HG03280 (cell line): ENCODE measurements around the gene SLC22A23.

Source experiments
- ATAC-seq: cut with Tn5 transposase; IDR thresholded peaks from one replicate; pipeline ENCODE4 v1.9.1; 2021; ENCODE audit warnings: mild to moderate bottlenecking, moderate library complexity; ENCODE audit not compliant: unreplicated experiment

The SLC22A23 gene

DNA sequence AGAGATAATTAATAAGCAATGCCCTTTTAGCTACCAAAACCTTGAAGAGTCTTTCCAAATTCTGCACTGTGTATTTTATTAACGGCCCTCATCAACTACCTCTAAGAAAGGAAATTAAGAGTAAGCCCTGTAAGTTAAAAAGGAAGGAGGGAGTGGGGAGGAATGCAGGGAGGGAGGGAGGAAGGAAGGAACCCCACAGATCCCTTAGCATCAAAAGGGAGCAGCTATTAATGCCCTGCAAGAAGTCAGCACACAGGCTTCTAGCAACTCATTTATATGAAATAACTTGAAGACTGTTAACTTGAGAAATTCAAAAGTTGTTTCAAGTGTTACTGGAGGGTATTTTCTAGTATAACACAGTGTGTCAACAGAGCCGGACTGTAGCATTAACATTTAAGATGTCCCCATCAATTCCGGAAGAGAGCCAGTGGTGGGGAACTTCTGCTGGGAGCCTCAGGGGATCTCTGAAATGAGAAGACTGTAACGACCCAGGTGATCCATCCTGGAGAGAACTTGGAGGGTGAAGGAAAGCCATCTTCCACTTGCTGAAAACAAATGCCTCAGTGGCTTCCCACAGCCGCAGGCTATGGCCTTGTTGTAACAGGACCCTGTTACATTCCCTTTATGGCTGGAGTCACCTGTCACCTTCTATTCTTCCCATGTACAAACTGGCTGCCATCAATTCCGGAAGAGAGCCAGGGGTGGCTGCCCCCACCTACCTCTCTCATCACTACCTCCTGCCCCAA is 33.2 kb downstream of the SLC22A23 start:
- ATAC-seq: no peak

DNA sequence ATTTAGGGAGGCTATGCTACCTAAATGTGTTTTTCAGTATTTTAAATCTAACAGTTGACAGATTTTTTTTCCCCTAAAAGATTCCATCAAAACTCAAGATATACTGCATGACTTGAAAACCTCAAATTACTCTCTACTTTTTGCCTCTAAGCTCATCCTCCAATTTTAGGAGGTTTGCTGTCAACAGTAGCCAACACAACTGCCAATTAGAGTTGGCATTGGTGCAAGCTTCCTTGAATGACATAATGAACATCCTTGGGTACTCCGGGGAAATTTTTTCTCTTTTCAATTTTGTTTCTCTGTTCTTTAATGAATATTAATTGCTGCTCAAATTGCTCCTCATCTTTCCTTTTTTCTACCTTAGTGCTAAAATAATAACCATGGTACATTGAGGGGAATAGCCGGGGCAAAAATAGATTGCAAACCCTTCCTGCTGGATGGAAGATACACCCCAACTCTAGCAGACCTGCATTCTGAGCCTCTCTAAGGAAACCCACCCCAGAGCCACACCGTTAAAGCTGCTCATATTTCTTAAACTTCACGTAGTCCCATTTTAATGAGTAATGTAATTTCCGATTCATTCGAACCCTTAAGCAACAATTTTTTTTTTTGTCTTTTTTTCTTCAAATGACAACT is 34.3 kb downstream of the SLC22A23 start:
- ATAC-seq: no peak

DNA sequence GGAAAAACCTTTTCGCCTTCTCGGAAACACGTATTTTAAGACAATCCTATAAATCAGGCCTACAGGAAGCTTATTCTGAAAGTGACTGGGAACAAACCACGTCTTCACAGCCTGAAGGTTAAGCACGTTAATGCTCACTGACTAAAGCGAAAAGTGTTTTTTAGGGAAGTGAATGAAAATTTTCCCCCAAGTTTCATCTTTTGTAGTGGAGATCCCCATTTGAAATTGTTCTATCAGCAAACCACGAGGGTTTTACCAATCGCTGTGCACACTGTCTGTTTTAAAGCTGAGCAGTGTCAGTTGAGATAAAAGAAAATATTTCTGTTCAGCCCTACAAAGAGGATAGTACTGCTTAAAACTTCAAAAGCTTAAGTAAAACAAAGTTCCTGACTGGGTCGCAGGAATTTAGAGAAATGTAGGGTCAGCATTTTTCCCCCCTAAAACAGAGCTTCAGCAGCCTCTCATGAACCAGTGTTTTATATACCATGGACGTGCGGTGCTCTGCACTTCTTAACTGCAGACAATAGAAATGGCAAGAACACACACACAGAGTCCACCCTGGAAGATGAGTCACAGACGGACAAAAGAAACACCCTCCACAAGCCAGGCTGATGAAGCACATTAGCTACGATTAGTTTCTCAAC is 34.9 kb downstream of the SLC22A23 start:
- ATAC-seq: no peak

DNA sequence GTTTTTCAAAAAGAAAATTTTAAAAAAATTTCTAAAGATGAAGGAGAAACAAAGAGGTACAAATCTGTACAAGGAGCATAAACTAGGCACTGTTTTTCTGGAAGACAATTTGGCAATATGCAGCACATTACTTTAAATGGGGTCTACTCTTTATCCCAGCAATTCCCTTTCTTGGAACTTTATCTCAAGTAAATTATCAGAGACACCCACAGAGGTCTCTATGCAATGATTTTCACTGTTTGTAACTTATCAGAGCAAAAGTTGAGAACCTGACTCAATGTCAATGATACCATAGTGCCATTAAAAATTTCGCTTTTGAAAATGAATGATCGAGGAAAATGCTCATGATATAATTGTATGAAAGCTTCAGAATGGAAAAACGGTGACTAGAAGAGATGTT is 35.7 kb downstream of the SLC22A23 start:
- no peak for ATAC-seq

DNA sequence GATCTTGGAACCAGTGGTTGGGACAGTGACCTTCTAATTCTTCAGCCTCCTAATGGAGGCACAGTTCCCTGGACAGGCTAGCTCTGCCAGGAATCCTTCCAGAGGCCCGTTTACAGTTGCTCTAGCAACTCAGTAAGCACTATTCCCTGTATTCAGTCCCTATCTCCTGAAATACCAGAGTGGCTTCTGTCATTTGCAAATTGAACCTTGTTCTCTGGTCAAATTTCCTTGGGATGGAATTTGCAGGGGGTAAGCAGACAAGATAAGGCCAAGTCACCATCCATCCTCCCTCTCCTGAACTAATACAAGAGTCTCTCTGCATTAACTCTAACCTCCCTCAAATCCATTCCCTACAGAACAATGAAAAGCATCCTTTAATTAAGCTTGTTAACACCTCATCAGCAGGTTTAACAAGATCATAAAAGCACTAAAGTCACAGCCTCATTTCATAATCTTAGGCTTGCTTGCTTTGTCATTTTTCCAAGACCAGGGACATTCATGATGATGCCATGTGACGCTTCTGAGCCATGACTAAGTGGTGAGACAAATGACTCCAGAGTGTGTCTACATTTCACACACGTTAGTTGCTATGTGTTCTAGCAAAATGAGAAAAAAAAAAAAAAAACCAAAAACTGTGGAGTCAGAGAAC is 37.1 kb downstream of the SLC22A23 start:
- no peak for ATAC-seq

DNA sequence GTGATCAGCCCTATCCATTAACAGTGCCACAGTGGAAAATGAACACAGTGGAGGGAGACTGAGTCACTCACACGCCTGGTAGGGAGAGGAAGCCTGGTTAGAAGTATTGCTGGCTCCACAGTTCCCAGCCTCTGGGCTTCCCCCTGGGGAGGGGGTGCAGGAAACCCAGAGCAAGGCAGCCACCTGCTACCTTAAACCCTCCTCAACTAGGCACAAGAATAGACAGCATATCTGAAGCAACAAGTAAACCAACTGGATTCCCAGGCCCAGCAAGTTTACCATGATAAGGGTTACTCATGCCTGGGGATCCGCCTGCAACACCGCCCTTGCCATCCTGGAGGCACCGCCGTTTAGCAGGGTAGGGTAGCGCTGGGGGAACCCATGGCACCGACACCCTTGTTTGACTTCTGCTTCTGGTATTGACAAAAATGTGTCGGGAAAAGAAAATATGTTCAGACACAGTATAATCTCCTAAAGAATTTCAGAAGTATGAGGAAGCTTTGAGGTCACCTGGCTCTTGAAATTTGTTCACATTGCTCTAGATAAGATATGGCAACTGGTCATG is 38.3 kb downstream of the SLC22A23 start:
- ATAC-seq: no peak

DNA sequence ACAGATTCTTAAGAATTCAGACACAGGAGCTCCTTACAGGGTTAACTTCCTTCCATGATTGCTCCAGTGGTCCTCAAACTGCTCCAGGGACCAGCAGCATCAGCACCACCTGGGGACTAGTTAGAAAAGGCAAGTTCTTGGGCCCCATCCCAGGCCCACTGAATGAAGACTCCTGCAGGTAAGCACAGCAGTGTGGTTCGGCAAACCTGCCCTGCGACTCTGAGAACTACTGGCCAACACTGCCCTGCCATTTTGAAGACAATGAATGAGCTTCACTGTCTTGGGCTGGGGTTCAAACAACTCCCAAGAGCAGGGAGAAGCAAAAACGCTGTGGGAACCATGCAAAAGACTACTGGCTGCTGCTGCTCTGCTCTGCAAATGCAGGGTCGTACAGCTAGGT is 39.4 kb downstream of the SLC22A23 start:
- ATAC-seq: no peak

DNA sequence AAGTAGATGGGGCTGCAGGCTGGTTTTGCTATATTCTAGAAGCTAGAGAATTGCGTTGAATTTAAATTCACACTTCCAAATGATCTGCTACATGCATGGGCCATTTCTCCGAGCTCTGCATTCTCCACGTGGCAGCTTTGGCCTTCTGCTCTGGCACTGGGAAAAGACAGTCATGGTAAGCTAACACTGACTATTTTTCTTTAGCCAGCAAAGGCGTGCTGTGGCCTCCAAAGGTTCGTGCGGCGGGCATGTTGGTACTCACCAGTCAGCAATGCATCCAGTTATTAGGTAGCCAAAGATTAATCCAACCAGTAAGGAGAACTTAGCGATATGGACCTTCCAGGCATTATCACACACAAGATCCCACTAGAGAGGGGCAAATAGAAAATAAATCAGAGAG is 41.4 kb downstream of the SLC22A23 start:
- no peak for ATAC-seq

DNA sequence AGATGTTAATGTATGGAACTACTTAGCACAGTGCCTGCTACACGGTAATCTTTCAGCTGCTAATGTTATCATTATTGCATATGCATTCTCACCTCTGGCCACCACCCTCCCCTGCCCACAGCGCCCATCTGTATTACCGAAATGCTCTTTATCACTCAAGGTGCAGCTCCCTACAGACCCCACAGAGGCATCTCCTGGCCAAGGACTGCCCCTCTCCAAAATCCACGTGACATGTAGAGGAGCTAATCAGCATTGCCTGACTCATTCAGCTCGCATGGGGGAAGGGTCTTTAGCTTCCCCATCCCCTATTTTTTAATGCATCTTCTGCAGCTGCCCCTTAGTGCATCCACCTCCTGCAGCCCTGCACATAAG is 41.8 kb downstream of the SLC22A23 start:
- no peak for ATAC-seq

DNA sequence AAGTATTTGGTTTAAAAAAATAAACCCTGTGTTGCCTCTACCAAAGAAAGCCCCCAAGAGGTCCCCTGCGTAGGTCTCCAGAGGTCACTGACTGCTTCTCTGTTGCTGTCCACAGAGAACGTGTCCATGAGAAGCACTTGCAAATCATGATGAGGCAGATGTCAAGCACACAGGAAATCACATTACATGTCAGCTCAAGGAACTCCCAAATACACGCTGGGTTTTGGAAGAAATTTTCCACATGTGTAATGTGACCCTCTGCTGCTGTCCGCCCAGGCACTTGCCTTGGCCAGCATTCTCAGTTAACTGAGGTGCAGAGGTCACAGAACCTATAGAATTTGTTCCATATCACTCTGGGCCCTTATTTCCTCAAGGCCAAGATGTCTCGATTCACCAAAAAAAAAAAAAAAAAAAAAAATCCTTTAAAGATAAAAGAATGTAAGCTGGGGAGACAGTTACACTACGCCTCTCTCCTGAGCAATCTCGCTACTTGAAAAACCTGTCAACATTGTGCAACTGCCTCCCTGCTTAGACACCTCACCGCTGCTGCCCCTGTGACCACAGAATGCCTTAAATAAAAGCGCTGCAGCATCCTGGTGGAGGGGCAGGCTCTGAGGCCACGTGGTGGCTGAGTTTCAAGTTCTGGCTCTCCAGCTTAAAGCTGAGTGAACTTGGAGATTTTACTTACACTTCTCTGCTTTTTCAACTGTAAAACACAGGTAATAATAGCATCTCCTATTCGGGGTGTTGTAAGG is 42.3 kb downstream of the SLC22A23 start:
- ATAC-seq: no peak

DNA sequence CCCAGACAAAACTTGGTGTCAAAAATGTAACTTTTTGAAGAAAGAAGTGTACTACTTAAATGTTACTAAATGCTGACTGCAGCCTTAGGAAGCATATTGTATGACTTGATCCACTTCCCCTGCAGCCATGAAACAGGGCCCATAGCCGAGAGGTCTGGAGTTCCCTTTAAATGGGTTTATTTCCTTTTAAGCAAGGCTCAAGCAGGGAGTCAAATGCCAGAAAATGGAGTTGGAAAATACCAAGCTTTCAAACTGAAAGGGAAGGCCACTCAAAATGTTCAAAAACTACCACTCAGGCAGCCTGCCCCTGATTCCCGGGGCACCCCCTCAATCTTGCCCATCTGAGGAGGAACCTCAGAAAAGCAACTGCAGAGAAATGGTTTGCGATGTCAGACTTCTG is 43.3 kb downstream of the SLC22A23 start:
- ATAC-seq: no peak

DNA sequence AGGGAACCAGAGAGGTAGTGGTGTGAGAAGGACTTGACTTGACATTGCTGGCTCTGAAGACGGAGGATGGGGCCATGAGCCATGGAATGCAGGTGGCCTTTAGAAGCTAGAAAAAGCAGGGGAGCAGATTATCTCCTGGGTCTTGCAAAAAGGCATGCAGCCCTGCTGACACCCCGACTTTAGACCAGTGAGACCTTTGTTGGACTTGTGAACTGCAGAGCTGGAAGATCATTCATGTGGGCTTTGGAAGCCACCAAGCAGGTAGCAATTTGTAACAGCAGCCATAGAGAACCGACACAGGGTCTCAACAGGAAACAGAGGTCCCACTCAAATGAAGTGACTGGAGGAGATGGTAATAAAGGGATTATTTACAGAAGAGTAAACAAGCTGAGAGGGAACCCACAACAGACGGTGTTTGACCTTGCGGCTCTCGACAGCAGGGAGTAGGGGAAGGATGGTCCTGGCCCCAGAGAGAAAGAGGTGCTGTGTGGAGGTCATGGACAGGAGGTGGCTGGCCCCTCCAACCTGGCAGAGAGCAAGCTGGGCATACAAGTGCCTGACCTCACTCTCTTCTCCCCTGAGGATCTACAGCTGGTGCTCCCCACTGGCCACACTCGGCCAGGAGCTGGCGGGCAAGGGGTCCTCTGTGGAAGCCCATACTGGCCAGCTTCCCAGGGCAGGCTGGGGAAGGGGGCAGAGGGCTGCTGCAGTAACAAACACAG is 43.9 kb downstream of the SLC22A23 start:
- ATAC-seq: no peak

DNA sequence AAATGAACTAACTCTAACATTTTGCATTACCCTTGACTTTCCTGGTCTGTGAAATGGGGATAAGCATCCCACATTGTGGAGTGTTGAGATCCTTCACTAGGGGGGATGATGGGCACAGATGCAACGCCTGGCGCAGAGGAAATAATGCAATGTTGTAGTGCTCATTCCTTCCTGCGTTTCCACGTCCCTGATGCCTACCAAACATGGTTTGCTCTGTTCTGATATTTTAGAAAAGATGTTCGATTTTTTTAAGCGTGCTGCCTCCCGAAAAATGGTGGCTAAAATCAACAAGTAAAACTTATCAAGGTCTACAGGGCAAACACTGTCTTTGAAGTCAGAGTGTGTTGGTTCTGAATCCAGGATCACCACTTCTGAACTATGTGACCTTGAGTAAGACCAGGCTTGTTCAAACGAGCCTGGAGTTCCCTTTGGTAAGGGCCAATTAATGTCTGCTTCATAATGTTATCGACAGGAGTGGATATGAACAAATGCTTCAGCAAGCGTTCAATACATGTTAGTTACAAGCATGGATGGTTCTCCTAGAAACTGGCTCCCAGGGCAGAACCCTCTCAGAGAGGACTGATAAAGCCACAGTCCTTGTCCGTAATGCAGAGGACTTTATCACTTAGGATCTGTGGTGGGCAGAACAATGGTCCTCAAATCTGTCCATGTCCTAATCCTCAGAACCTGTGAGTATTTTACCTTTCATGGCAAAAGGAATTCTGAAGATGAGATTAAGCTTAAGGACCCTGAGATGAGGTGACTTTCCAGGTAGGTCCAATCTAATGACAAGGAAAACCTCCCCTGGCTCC is 44.7 kb downstream of the SLC22A23 start:
- no peak for ATAC-seq

DNA sequence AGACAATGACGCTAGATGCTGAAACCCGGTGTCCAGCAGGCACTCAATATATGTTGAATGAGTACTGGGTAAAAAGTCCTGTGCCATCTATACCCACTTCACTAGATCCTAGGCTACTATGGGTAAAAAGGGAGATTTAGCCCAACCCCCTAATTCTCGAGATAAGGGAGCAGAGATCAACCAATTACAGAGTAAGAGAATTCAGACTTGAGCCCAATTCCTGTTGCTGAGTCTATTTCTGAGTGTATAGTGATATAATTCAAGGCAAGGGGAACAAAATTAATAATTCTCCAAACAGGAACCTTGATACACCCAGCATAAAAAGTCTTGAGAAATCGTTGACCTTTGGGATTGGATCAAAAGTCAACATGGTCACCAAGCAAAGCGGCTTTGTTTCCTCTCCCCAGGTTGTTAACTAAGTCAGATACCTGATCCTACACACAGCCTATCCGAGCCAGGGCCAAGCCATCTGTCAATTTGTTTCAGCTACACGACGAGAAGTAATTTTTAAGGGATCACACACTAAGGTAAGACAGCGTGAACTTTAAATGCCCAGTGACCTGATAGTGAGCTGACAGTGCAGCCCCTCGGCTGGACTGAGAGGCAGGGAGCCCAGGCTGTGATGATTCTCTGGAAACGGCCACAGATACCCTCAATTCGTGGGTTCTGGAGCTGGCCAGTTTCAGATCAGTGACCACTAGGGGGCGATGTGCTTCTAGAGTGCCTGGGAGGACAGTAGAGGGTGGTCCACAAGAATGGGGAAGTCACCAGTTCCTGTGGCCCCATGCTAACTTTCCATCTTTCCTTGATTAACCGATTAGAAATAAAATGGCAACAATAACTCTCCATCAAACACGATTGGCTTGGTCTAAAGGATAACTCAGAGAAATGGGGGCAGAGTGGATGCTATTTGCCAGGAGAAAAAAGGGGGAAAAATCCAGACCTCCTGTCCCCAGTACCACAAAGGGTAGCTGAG is 46.2 kb downstream of the SLC22A23 start:
- ATAC-seq: no peak

DNA sequence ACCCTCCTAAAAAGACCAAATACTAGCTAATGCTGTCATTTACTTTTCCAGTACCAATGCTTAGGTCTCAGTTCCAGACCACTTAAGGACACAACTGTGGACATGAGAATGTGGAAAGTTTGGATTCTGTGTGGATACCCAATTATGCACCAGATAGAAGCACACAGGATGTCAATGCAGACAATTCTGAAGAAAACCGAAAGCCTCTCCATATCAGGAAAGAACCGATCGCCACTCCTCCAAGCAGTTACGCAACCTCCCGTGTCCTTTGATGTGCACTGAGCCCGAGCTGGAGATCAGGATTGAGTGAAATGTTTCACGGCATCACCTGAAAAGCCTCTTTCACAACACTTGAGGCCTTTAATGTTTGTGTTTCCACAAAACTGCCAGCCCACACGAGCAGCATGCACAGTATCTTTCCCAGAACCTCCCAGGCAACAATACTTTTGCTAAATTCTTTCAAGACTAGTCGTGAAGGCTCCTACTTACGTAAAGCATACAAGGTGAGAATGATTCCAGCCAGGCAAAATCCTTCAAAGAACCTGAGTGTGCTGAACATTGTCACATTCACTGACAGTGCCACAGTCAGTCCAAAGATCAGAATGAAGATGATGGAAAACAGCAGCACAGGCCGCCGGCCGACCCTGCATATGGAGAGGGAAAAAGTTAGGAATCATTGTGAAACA is 47.0 kb downstream of the SLC22A23 start:
- no peak for ATAC-seq

DNA sequence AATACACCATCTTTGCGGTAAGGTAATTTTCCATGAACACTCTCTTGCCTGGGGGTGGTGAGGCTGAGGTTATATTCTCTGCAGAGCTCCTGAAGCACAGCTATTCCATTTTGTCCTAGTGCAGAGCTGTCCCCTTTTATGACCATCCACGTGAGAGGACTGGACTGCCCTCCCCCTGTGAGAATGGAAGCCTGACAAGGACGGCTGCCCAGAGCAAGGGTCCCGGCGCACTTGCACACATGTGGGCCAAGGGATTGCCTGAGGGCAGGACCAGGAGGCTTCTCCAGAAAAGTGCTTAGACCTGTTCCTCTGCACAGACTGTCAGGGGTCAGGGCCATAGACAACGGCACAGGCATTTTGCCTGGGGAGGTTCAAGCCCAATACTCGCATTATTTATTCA is 48.2 kb downstream of the SLC22A23 start:
- no peak for ATAC-seq

DNA sequence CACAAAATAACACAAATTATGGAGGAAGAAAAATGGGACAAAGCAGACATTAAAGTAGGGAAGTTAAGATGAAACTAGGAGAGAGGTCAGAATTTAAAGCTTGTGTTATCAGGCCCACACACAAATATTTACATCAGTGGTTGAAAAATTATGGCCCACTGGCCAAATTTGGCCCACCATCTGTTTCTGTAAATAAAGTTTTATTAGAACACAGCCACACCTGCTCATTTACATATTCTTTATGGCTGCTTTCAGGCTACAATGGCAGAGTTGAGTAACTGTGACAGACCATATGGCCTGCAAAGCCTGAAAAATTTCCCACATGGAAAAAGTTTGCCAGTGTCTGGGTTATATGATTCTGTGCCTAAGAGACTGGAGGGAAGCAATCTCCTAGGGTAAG is 49.0 kb downstream of the SLC22A23 start:
- ATAC-seq: no peak
